Lower lobe of right lung (tissue), 2 donors: ENCODE data around the gene TCAIM. TPM values are rescaled to one million over a fixed set of nuclear protein-coding genes. Genes with fewer than 3 reads are reported as not detected.

Experiments
- ATAC-seq, 2 donors: fragments of 200-7000 bp; cut with Tn5 transposase; one replicate each; pipeline ENCODE4 v1.9.1; 2020 to 2022; ENCODE audit warnings: mild to moderate bottlenecking in 2 of 2, moderate library complexity in 2 of 2
- DNase-seq: peaks from one replicate; pipeline ENCODE4 v3.0.0-alpha.2; 2020
- H3K27ac ChIP-seq: fragments of 200-600 bp; one replicate; pipeline ENCODE4 v1.8.0; 2022
- H3K27me3 ChIP-seq: fragments of 200-600 bp; one replicate; pipeline ENCODE4 v1.8.0; 2022; ENCODE audit warnings: low read depth
- H3K36me3 ChIP-seq: fragments of 200-600 bp; one replicate; pipeline ENCODE4 v1.8.0; 2022; ENCODE audit warnings: mild to moderate bottlenecking
- H3K4me1 ChIP-seq: fragments of 200-600 bp; one replicate; pipeline ENCODE4 v1.8.0; 2022
- H3K4me3 ChIP-seq: fragments of 200-600 bp; one replicate; pipeline ENCODE4 v1.8.0; 2022; ENCODE audit warnings: mild to moderate bottlenecking
- H3K9me3 ChIP-seq: fragments of 200-600 bp; one replicate; pipeline ENCODE4 v1.8.0; 2022
- intact Hi-C: fragments of 100-400 bp; cut with DNase I; formaldehyde crosslinking; loops from one replicate; pipeline ENCODE4 v1.11.0; 2022
- total RNA-seq: library from RNA; stranded (reverse); fragmentation: NEBNext Ultra II Directional; extraction: Animal tissue kit (Norgen Biotek cat#: 25700); gene quantifications from one replicate; pipeline ENCODE4 v1.2.1, GENCODE V29; 2021
- TF ChIP-seq, protein P1 (sequence below): fragments of 200-600 bp; IDR thresholded peaks from one replicate; pipeline ENCODE4 v1.8.0; 2022; ENCODE audit warnings: antibody characterized with exemption, mild to moderate bottlenecking
- donor health status: DM: no; HTN: yes; CAD: no; lungs with severe emphysema.

Gene TCAIM
- total RNA-seq, 1 donor from 2014 or later: 33.5 TPM

DNA sequence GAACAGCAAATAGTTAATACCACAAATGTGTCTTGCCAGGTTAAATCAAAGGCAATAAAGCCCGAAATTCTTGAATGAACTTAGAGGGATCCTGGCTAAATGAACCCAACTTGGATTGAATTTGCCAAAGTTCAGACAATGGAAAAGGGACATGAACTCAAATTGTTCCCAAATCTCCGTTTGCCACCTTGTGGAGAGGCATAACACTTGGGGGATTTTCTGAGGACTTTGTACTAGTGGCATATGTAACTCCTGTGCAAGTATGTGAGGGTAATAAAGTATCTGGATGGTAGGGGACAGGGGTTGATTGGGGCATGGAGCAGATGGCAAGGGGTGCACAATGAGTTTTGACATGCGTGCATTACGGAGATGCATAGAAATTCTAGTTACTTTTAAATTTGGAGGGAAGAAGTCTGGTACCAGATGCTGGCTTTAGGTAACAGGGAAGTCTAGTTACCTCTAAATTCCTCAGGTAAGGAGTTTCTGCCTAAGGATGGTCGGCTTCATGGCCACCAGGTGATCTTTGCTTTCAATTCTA lies 1.2 kb upstream of the TCAIM start:
- H3K36me3 ChIP-seq: no peaks in the 10 kb centered on the region
- no peaks in the 10 kb centered on the region for H3K9me3 ChIP-seq
- ATAC-seq (no peak), DNase-seq (no peak)
- peaks cover 35% of the 10 kb centered on the region for H3K4me1 ChIP-seq
- intact Hi-C loops: loop anchor here (10.0 kb wide), 1 partner anchor 137 kb away; the partner anchor contains the start of gene ZNF445
- no peaks in the 10 kb centered on the region for H3K27me3 ChIP-seq
- TF ChIP-seq, protein P1, sequence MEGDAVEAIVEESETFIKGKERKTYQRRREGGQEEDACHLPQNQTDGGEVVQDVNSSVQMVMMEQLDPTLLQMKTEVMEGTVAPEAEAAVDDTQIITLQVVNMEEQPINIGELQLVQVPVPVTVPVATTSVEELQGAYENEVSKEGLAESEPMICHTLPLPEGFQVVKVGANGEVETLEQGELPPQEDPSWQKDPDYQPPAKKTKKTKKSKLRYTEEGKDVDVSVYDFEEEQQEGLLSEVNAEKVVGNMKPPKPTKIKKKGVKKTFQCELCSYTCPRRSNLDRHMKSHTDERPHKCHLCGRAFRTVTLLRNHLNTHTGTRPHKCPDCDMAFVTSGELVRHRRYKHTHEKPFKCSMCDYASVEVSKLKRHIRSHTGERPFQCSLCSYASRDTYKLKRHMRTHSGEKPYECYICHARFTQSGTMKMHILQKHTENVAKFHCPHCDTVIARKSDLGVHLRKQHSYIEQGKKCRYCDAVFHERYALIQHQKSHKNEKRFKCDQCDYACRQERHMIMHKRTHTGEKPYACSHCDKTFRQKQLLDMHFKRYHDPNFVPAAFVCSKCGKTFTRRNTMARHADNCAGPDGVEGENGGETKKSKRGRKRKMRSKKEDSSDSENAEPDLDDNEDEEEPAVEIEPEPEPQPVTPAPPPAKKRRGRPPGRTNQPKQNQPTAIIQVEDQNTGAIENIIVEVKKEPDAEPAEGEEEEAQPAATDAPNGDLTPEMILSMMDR: no peak
- peak overlapping the region; percentile 99 for H3K27ac ChIP-seq
- H3K4me3 ChIP-seq: peak overlapping the region; percentile 70

DNA sequence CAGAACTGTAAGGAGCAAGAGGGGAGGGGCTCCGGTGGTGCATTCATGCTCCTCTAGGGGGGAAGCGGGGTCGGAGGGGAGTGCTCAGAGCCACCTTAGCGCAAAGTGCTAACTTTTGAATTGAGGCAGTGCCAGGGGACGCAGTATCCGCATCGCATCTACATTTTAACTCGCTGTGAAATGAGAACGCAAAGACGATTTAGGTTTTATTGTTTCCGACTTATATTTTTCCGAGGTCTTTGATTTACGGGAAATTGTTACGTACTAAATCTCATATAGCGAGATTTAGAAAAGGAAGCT lies 212 bp downstream of the TCAIM start:
- TF ChIP-seq, protein P1: no peak
- ATAC-seq (no peak), DNase-seq (no peak)
- no peaks in the 10 kb centered on the region for H3K9me3 ChIP-seq
- H3K27ac ChIP-seq: peak overlapping the region; percentile 99
- H3K36me3 ChIP-seq: no peaks in the 10 kb centered on the region
- intact Hi-C loops: loop anchor here (10.0 kb wide), 1 partner anchor 136 kb away; the partner anchor contains the start of gene ZNF445
- peak overlapping the region; percentile 70 for H3K4me3 ChIP-seq
- no peaks in the 10 kb centered on the region for H3K27me3 ChIP-seq
- peaks cover 35% of the 10 kb centered on the region for H3K4me1 ChIP-seq

DNA sequence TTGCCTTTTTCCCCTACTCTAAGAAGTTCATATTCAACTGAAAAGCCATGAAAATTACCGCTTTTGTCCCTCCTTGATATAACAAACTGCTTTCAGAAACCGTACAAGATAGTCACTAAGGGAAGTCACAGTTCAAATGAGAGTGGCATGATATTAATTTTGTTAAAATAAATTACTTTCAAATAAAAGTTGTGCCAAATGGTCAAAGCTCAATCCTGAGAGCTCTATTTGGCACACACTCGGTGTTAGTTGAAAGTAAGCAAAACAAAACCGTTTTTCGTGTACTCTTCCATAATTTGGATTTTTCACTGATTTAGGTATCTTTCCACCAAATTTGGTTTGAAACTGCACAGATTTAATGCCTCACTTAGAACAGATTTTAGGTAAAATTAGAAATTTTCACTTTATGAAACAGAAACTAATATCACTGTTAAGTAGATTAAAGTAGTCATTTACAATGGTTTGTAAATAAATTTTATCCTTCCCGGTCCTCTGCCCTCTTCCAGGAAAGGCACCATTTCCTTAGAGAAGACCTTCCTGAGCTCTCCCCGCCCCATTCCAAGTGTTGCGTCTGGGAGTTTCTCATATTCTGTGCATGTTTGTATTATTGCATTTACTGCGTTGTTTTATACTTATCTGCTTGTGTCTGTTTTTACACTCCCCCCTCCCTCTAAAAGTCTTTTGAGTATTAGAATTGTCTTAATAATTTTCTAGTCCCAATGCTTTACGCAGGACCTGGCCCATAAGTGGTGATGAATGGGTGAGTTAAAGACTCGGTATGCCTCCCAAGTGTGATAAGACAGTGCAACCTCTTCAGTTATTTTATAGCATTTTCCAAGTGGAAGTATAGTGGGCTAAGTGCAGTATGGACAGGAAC lies 853 bp downstream of the TCAIM start:
- Histone ChIP-seq H3K36me3 (no peaks in the 10 kb centered on the region), H3K27ac (peak overlapping the region; percentile 99), H3K4me3 (peak overlapping the region; percentile 70), H3K4me1 (peaks cover 35% of the 10 kb centered on the region), H3K9me3 (no peaks in the 10 kb centered on the region), H3K27me3 (no peaks in the 10 kb centered on the region)
- intact Hi-C loops: loop anchor here (10.0 kb wide), 1 partner anchor 135 kb away; the partner anchor contains the start of gene ZNF445
- no peak for DNase-seq
- ATAC-seq: no peak
- TF ChIP-seq, protein P1: no peak

DNA sequence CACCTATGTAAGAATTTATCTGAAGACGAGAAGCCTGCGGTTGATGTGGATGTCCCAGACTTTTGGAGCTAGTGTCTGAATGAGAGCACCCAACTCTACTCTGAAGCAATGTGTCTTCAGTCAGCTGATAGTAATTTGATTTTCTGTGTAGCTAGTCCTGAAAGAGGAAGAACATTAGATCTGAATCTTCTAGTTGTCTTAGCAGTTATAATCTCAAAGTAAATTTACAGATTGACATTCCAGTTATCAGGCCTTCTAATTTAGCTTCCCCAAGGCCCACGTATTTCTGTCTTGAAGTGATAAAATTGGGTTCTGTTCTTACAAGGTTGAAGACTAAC lies 1.5 kb downstream of the TCAIM start:
- peak overlapping the region; percentile 70 for H3K4me3 ChIP-seq
- ATAC-seq (no peak), DNase-seq (no peak)
- no peaks in the 10 kb centered on the region for H3K27me3 ChIP-seq
- TF ChIP-seq, protein P1: no peak
- peak overlapping the region; percentile 99 for H3K27ac ChIP-seq
- no peaks in the 10 kb centered on the region for H3K9me3 ChIP-seq
- H3K4me1 ChIP-seq: peaks cover 35% of the 10 kb centered on the region
- intact Hi-C loops: no loop called here
- no peaks in the 10 kb centered on the region for H3K36me3 ChIP-seq

DNA sequence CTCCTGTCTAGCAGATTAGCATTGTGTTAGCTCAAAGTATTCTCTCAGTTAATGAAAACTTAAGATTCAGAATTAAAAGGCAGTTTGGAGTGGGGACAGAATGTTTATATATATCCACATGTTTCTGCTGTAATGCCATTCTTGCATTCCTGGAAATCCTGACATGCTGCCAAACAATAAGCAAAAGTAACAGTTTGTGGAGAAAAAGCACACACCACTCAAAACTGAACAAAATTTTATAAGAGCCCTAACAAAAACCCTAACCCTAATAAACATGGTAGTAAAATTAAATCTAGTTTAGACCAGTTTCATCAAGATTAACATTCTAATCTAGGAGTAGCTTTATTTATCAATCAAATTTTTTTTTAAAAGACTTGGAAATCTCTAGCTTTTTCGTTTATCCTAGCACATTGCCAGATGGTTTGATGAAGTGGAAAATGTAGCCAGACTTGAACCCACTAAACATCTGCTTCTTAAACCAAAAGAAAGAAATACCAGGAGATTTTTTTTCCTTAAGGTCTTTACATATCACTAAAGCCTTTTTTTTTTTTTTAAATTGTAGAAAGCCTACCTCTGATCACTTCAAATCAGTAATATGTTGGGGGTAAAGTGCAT lies 3.7 kb downstream of the TCAIM start:
- peak overlapping the region; percentile 1 for H3K27ac ChIP-seq
- DNase-seq (no peak), ATAC-seq (no peak)
- intact Hi-C loops: no loop called here
- no peaks in the 10 kb centered on the region for H3K9me3 ChIP-seq
- no peak overlapping the region for H3K4me3 ChIP-seq
- no peaks in the 10 kb centered on the region for H3K27me3 ChIP-seq
- TF ChIP-seq, protein P1: no peak
- no peaks in the 10 kb centered on the region for H3K36me3 ChIP-seq
- peaks cover 44% of the 10 kb centered on the region for H3K4me1 ChIP-seq
